ENCODE results near the gene ARAP1.

DNA sequence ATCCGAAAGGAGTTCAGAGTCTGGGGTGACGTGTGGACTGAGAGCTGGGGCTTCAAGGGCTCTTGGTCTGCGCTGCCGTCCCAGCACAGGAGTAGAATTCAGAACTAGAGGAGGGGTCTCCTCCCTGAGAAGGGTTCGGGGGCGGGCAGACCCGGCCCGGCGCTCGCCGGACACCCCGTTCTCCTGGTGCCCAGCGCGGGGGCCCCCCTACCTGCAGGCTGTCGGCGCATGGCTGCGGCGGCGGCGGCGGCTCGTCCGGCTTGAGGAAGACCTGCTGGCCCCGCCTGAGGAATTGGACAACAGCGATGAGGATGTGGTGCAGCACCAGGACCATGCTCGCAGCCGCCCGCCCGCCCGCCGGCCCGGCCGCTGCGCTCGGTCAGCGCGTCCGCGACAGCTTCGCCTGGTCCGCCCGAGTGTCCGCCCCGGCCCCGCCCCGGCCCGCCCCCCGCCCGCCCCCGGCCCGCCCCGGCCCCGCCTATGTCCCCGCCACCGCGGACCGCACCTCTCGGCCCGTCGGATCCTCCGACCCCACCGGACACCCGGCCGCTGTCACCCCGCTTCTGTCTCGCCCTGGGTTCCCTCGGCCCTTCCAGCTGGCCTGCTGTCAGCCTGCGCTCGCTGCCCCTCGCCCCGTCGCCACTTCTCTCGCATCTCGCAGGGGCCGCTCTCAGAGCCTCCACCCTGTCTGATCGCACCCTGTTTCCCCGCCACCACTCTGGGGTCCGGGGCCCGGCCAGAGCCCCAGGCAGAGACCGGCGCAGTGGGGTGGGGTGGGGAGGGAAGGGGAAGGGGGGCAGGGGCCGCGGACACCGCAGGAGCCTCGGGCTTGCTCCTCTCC is 109.9 kb downstream of the ARAP1 start:
- TF ChIP-seq, protein P1, sequence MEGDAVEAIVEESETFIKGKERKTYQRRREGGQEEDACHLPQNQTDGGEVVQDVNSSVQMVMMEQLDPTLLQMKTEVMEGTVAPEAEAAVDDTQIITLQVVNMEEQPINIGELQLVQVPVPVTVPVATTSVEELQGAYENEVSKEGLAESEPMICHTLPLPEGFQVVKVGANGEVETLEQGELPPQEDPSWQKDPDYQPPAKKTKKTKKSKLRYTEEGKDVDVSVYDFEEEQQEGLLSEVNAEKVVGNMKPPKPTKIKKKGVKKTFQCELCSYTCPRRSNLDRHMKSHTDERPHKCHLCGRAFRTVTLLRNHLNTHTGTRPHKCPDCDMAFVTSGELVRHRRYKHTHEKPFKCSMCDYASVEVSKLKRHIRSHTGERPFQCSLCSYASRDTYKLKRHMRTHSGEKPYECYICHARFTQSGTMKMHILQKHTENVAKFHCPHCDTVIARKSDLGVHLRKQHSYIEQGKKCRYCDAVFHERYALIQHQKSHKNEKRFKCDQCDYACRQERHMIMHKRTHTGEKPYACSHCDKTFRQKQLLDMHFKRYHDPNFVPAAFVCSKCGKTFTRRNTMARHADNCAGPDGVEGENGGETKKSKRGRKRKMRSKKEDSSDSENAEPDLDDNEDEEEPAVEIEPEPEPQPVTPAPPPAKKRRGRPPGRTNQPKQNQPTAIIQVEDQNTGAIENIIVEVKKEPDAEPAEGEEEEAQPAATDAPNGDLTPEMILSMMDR (IDR thresholded peaks at IDR 0.05; ENCODE audit: low read length): no peak
- no peak for TF ChIP-seq EZH2 (optimal IDR thresholded peaks at IDR 0.05; ENCODE audit: low read depth, low read length)
